K562 (cell line): Measurements from ENCODE around the gene ZNF473. TPM values are rescaled to one million over a fixed set of nuclear protein-coding genes. Genes with fewer than 3 reads are reported as not detected.

Source experiments
- ATAC-seq: fragments of 200-7000 bp; cut with Tn5 transposase; 3 replicates; pipeline ENCODE4 v1.9.1; 2020; ENCODE audit warnings: moderate library complexity
- BruUV-seq: library from RNA; stranded (reverse); fragments of 400-500 nt; replicated peaks from 2 replicates; lab custom pipeline; 2021; lab: Mats Ljungman, UMichigan
- CTCF ChIA-PET: fragments of 300-600 bp; formaldehyde crosslinking; extraction: SDS; loops from one replicate; lab custom pipeline; 2021; ENCODE audit warnings: low intra/inter-chr PET ratio; lab: Yijun Ruan, JAX
- POLR2A ChIA-PET: fragments of 300-600, 350-650 bp; sonication (Branson Sonifier 250); formaldehyde crosslinking; extraction: SDS; loops from one replicate; lab custom pipeline; 2021; ENCODE audit warnings: antibody characterized with exemption, inconsistent platforms; lab: Yijun Ruan, JAX
- DNase-seq, 4 experiments: peaks; one replicate each; pipeline versions ENCODE4 v3.0.0 to v3.0.0-alpha.2; 2011 to 2018; ENCODE audit warnings: low spot score in 3 of 4, mixed read lengths in 3 of 4; ENCODE audit errors: extremely low read depth in 1 of 4
- FAIRE-seq: peaks from 2 replicates; lab custom pipeline; 2011; peaks lifted over from hg19 to GRCh38; lab: Jason Lieb, UNC
- H2AFZ ChIP-seq: 2 replicates; pipeline ENCODE4 v1.6.0; 2011; ENCODE audit warnings: low read depth, low read length, control low read depth, inconsistent platforms
- H3K27ac ChIP-seq: fragments of 200-600 bp; 3 replicates; pipeline ENCODE4 v1.8.0; 2011; ENCODE audit warnings: low read depth, mild to moderate bottlenecking, control low read depth, inconsistent platforms, low read length, moderate library complexity, mixed read lengths; ENCODE audit errors: extremely low read depth
- H3K27me3 ChIP-seq, 2 experiments: fragments of 300-600 bp in 1 of 2; 2 replicates in 1 of 2; 3 replicates in 1 of 2; pipeline versions ENCODE4 v1.6.0 to v1.8.0; 2011; ENCODE audit warnings: inconsistent platforms in 2 of 2, low read length in 2 of 2, mild to moderate bottlenecking in 1 of 2, mixed read lengths in 1 of 2, moderate library complexity in 1 of 2; ENCODE audit not compliant: control insufficient read depth in 2 of 2, insufficient read depth in 2 of 2
- H3K36me3 ChIP-seq: fragments of 300-600 bp; 3 replicates; pipeline ENCODE4 v1.8.0; 2011; ENCODE audit warnings: mild to moderate bottlenecking, low read length, inconsistent platforms; ENCODE audit not compliant: control insufficient read depth, insufficient read depth
- H3K4me1 ChIP-seq, 2 experiments: fragments of 200-600 bp in 1 of 2; replicated peaks in 1 of 2; 2 replicates in 1 of 2; 3 replicates in 1 of 2; pipeline versions ENCODE4 v1.5.1 to v1.8.0; 2011; ENCODE audit warnings: inconsistent platforms in 2 of 2, low read length in 2 of 2, mild to moderate bottlenecking in 1 of 2, mixed read lengths in 1 of 2, moderate library complexity in 1 of 2; ENCODE audit not compliant: control insufficient read depth in 2 of 2, insufficient read depth in 2 of 2
- H3K4me2 ChIP-seq: 2 replicates; pipeline ENCODE4 v1.6.1; 2011; ENCODE audit warnings: low read length, control low read depth, inconsistent platforms, mixed read lengths; ENCODE audit not compliant: insufficient read depth
- H3K4me3 ChIP-seq: fragments of 200-600 bp; sonication (generic), shearing (Covaris generic); 2 replicates; pipeline ENCODE4 v1.5.1; 2016; ENCODE audit warnings: control low read depth, inconsistent platforms
- H3K79me2 ChIP-seq: fragments of 200-600 bp; 3 replicates; pipeline ENCODE4 v1.8.0; 2011; ENCODE audit warnings: low read length, inconsistent platforms; ENCODE audit not compliant: control insufficient read depth, insufficient read depth
- H3K9ac ChIP-seq, 2 experiments: 2 replicates each; pipeline versions ENCODE4 v1.6.0 to v1.6.1; 2011; ENCODE audit warnings: low read depth in 2 of 2, low read length in 2 of 2, control low read depth in 1 of 2, inconsistent platforms in 1 of 2, mild to moderate bottlenecking in 1 of 2, mixed read lengths in 1 of 2; ENCODE audit not compliant: insufficient read depth in 1 of 2
- H3K9me1 ChIP-seq: one replicate; pipeline ENCODE4 v1.6.0; 2011; ENCODE audit warnings: inconsistent platforms, mild to moderate bottlenecking, low read length, moderate library complexity; ENCODE audit not compliant: control insufficient read depth, insufficient read depth
- H3K9me3 ChIP-seq: replicated peaks from 2 replicates; pipeline ENCODE4 v1.5.1; 2011; ENCODE audit warnings: low read depth, low read length, inconsistent platforms; ENCODE audit not compliant: control insufficient read depth, insufficient read depth
- H4K20me1 ChIP-seq: replicated peaks from 2 replicates; pipeline ENCODE4 v1.6.1; 2011; ENCODE audit warnings: low read length, inconsistent platforms, mixed read lengths; ENCODE audit not compliant: control insufficient read depth, insufficient read depth
- ATF3 ChIP-seq, 2 experiments: fragments of 450-650 bp in 1 of 2; sonication (generic) in 1 of 2; formaldehyde crosslinking in 1 of 2; IDR thresholded peaks in 1 of 2; conservative IDR thresholded peaks in 1 of 2; 2 replicates each; pipeline versions ENCODE4 v1.6.1 to v1.8.1; 2016 to 2023; ENCODE audit warnings: mild to moderate bottlenecking in 2 of 2, moderate library complexity in 2 of 2, inconsistent platforms in 1 of 2, missing genetic modification reagents in 1 of 2
- HOMEZ ChIP-seq: fragments of 250-450 bp; sonication (Bioruptor Pico); IDR thresholded peaks from 2 replicates; pipeline ENCODE4 v1.4.0; 2020; ENCODE audit warnings: mild to moderate bottlenecking, moderate library complexity
- PHF21A ChIP-seq: fragments of 450-650 bp; IDR thresholded peaks from 2 replicates; pipeline ENCODE4 v1.6.1; 2017; ENCODE audit warnings: low read depth, borderline replicate concordance
- RBFOX2 ChIP-seq: fragments of 200-400 bp; formaldehyde crosslinking; IDR thresholded peaks from 2 replicates; pipeline ENCODE4 v1.6.1; 2017; ENCODE audit warnings: low read depth, mild to moderate bottlenecking, low read length, moderate library complexity
- RBM25 ChIP-seq: fragments of 200-400 bp; formaldehyde crosslinking; IDR thresholded peaks from 2 replicates; pipeline ENCODE4 v1.6.1; 2018; ENCODE audit warnings: low read length, low read depth, moderate library complexity; ENCODE audit not compliant: severe bottlenecking
- STAG1 ChIP-seq: sonication (generic); formaldehyde crosslinking; IDR thresholded peaks from 2 replicates; pipeline ENCODE4 v1.5.0; 2020; ENCODE audit warnings: missing genetic modification reagents, borderline replicate concordance
- TRIM24 ChIP-seq, 2 experiments: fragments of 450-650 bp; IDR thresholded peaks; 2 replicates each; pipeline ENCODE4 v1.6.1; 2016
- ZBTB17 ChIP-seq: fragments of 450-650 bp; formaldehyde crosslinking; IDR thresholded peaks from 2 replicates; pipeline ENCODE4 v1.4.0; 2020; ENCODE audit warnings: mild to moderate bottlenecking
- WGBS: fragments of 100-300 bp; shearing (Covaris generic); methylation state at CpG from one replicate; pipeline ENCODE4 v1.1.6; 2016; ENCODE audit warnings: low coverage, mixed read lengths; ENCODE audit not compliant: insufficient coverage; ENCODE audit errors: missing lambda C conversion rate; 5-methylcytosine and 5-hydroxymethylcytosine counted together
- in situ Hi-C: fragments of 300-500 bp; cut with MboI; formaldehyde crosslinking; loops from 4 replicates; pipeline ENCODE4 v1.15.0; 2018; ENCODE audit warnings: inconsistent platforms, mixed read lengths
- intact Hi-C: fragments of 100-400 bp; cut with micrococcal nuclease; formaldehyde crosslinking; loops from 2 replicates; pipeline ENCODE4 v1.14.2; 2022
- polyA plus RNA-seq, 8 experiments: library from polyadenylated mRNA; depleted of rRNA in 4 of 8; stranded (reverse) in 5 of 8; unstranded in 3 of 8; fragments of >200 nt; fragmentation: Nextera tagmentation in 2 of 8; fragmentation: Illumina TruSeq in 1 of 8; extraction: Ambion mirVana in 2 of 8; extraction: Trizol in 1 of 8; gene quantifications; 2 replicates each; pipeline versions ENCODE4 v1.2.1 to v1.2.3, GENCODE V29; 2011 to 2014; ENCODE audit warnings: inconsistent platforms in 1 of 8, missing spikeins in 1 of 8
- total RNA-seq, 7 experiments: library from RNA; depleted of rRNA in 6 of 7; stranded (reverse); fragments of >200 nt in 6 of 7; fragmentation: Illumina TruSeq in 2 of 7; extraction: Trizol in 2 of 7; gene quantifications; 2 replicates each; pipeline versions ENCODE4 v1.2.1 to v1.2.3, GENCODE V29; 2011 to 2021; ENCODE audit warnings: low replicate concordance in 1 of 7
- TF ChIP-seq, protein P1 (sequence below): fragments of 250-450 bp; sonication (Bioruptor Pico); IDR thresholded peaks from 2 replicates; pipeline ENCODE4 v1.5.0; 2021

Gene ZNF473
- total and polyA plus RNA-seq, 9 of the 15 experiments (the other 6 are each of a cell fraction or from before 2014, with no cell fraction given) = 8.2 to 34.0 (median 28.5) TPM

GRCh38 chr19:50026550-50026906 lies 723 bp downstream of the ZNF473 start (continued):
- no peak for TF ChIP-seq HOMEZ (CRISPR knock-in tag)
- TF ChIP-seq ZBTB17 (CRISPR knock-in tag) = no peak
- TF ChIP-seq STAG1 (CRISPR knock-in tag) = no peak
- TF ChIP-seq, protein P1, sequence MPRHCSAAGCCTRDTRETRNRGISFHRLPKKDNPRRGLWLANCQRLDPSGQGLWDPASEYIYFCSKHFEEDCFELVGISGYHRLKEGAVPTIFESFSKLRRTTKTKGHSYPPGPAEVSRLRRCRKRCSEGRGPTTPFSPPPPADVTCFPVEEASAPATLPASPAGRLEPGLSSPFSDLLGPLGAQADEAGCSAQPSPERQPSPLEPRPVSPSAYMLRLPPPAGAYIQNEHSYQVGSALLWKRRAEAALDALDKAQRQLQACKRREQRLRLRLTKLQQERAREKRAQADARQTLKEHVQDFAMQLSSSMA = no peak
- 0 out of 4 replicates have a peak, but pooled peaks of 1 of the 2 experiments have one; percentile 5 for TF ChIP-seq TRIM24 (IDR thresholded peaks at IDR 0.05)
- no peak for TF ChIP-seq RBFOX2
- no peak for TF ChIP-seq PHF21A
- peak; percentile 40 for TF ChIP-seq RBM25
- TF ChIP-seq, all 486 proteins: peak for 6

- Histone ChIP-seq H3K36me3 (peaks cover 77% of the 10 kb centered on the region), H3K27me3 (no peaks in the 10 kb centered on the region), H2AFZ (no peak overlapping the region), H3K9me3 (no peaks in the 10 kb centered on the region), H3K27ac (no peak overlapping the region; the same call in 2 of the 3 replicates), H3K79me2 (peaks cover 90% of the 10 kb centered on the region), H4K20me1 (no peaks in the 10 kb centered on the region; the same call in none of the 2 replicates), H3K9me1 (no peaks in the 10 kb centered on the region), H3K4me3 (no peak overlapping the region), H3K4me1 (peaks cover 7% of the 10 kb centered on the region in 2 experiments; a peak in 4 of 5 replicates), H3K9ac (no peak overlapping the region), H3K4me2 (no peak overlapping the region)
- in situ Hi-C loops = no loop called here
- CTCF ChIA-PET = no interaction called here
- POLR2A ChIA-PET = interaction anchor here (0.8 kb wide), 1 partner anchor 12 kb away, joined by 3 read pairs; no protein-coding TSS in a partner anchor
- DNase-seq (no peak), FAIRE-seq (no peak), ATAC-seq (no peak)
- 95% methylated on average over 5 of the region's 6 CpGs for WGBS
- intact Hi-C loops = no loop called here
- BruUV-seq = no TSS peak
- TF ChIP-seq ATF3 (IDR thresholded peaks at IDR 0.05) (no peak), ATF3 (CRISPR knock-in tag; conservative IDR thresholded peaks at IDR 0.05) (no peak)
Observed at GRCh38 chr19:50030225-50030624, 4.4 kb downstream of the ZNF473 start.
